ENCODE measurements around the gene MIF.
"Not testable (repeated sequence)": the region's sequence is repeated elsewhere in the genome, so short reads cannot be mapped to it uniquely, and the experiment has no call there.

MIF gene

DNA sequence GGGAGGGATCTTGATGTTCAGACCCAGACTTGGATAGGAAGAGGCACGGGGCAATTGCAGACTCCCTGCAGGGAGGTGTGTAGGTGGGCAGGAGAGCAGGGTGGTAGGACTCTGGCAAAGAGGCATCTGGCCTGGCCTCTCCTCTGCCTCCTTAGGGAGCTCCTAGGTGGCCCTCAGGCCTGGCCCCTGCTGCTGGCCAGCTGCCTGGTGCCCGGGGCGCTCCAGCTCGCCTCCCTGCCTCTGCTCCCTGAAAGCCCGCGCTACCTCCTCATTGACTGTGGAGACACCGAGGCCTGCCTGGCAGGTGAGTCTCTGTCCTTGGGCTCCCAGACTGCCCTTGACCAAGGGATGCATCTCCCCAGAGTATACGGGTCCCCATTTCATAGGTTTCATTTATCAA is 16.6 kb upstream of the MIF start:
- DNase-seq (ENCODE audit: low spot score), result no peak

- peak; percentile 41 for DNase-seq (ENCODE audit: low spot score)
Measured at GRCh38 chr22:23878219-23878618, 16.0 kb upstream of the MIF start.

DNA sequence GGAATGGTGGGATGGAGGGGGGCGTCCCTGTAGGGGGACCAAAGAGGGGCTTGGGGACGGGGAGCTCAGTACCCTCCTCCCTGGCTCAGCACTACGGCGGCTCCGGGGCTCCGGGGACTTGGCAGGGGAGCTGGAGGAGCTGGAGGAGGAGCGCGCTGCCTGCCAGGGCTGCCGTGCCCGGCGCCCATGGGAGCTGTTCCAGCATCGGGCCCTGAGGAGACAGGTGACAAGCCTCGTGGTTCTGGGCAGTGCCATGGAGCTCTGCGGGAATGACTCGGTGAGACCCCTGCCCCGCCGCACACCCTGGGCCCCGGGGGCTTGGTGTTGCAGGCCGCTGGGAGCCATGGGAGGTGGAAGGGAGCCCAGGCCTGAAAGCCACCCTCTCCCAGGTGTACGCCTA is 11.8 kb upstream of the MIF start:
- no peak for DNase-seq (ENCODE audit: low spot score)

- no peak for DNase-seq (ENCODE audit: low spot score)
Measured at GRCh38 chr22:23883658-23884057, 10.5 kb upstream of the MIF start.

DNA sequence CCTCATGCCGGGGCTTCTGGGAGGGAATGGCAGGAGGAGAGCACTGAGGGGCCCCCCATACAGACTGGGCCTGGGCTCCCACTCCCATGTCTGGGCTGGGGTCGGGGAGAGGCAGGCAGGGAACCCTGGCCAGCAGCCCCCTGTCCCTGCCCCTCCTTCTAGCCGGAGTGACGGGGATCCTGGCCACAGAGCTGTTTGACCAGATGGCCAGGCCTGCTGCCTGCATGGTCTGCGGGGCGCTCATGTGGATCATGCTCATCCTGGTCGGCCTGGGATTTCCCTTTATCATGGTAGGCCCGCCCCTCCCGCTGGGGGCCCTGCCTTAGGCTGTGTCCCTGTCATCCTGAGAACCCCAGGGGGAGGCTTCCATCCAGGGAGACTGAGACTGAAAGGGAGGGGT is 10.0 kb upstream of the MIF start:
- DNase-seq (ENCODE audit: low spot score), result no peak

DNA sequence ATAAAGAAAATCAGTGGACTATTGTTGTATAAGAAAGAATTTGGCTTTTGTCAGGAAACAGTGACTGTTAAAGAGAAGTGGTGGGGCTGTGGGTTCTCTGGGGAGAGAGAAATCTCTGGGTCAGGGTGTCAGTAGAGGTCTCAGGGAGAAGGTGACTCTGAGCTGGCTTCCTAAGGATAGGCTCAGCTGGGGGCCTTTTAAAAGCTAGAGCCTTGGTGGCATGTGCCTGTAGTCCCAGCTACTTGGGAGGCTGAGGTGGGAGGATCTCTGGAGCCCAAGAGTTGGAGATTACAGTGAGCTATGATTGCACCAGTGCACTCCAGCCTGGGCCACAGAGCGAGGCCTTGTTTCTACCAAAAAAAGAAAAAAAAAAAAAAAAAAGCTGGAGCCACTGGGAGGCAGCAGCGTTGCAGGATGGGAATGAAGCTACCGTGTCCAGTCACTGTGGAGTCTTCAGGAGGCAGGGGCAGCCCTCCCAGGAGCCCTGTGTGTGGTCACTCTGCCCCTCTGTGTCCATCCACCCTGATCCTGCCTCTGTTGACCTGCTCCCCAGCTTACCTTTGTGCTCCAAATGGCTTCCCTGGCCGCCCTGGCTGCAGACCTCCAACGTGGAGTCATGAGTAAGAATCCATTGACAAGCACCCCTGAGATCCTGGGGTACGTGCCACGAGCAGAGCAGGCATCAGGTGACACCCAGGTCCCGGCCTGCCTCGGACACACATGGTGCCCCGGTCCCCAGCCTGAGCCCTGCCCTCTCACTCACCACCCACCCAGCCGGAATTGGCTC is 5.4 kb upstream of the MIF start:
- DNase-seq (ENCODE audit: low spot score), result peak; percentile 53

DNA sequence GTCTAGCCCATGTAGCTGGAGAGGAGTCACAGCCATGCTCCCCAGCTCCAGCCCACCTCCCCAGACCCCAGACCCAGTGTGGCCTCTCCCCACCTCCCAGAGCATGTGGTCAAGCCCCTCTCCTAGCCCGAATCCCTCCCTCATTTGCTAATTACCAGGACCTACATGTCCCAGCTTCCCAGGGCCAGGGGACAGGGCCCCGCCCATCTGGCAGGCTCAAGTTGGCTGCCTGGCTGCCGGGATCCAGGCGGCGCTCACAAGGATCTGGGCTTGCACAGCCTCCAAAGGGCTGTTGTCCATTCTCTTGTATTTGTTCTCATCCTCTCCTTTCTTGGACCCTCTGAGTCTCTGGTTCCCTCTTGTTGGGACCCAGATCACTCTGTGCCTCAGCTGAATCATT is 4.6 kb upstream of the MIF start:
- DNase-seq (ENCODE audit: low spot score), result peak; percentile 45

DNA sequence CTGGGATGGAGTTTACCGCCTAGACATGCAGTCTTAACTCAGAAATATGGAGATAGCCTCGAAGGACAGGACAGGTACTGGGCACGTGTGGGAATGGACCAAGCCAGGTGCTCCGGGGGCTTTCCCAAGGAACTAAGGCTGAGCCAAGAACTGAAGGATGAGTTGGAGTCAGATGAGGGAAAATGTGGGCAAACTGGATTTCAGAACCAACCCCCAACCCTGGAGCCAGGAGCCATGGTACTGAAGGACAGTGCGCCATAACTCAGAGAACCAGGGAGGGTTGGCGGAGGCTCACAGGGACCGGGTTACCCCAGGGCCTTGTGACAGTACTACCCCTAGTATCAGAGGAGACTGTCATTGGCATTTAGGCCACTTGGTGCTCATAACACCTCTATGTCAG is 2.5 kb upstream of the MIF start:
- no peak for DNase-seq (ENCODE audit: low spot score)

DNA sequence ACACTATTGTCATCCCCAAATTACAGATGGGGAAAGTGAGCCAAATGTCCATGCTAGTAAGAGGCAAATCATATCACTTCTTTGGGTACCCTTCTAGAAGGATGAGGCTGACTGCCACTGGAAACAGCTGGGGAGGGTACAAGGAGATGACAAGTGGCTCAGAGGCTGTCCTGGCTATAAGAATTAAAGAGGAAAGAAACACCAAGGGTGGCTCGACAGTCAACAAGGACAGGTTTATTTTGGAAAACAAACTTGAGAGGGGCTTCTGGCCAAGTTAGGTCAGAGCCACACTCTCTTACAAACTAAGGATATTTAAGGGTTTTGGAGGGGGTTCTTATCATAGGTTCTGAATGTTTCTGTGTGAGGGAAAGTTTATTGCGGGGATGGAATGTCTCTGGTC is 2.1 kb upstream of the MIF start:
- no peak for DNase-seq (ENCODE audit: low spot score)

- no peak for DNase-seq (ENCODE audit: low spot score)
Measured at GRCh38 chr22:23892706-23893105, 1.5 kb upstream of the MIF start.

DNA sequence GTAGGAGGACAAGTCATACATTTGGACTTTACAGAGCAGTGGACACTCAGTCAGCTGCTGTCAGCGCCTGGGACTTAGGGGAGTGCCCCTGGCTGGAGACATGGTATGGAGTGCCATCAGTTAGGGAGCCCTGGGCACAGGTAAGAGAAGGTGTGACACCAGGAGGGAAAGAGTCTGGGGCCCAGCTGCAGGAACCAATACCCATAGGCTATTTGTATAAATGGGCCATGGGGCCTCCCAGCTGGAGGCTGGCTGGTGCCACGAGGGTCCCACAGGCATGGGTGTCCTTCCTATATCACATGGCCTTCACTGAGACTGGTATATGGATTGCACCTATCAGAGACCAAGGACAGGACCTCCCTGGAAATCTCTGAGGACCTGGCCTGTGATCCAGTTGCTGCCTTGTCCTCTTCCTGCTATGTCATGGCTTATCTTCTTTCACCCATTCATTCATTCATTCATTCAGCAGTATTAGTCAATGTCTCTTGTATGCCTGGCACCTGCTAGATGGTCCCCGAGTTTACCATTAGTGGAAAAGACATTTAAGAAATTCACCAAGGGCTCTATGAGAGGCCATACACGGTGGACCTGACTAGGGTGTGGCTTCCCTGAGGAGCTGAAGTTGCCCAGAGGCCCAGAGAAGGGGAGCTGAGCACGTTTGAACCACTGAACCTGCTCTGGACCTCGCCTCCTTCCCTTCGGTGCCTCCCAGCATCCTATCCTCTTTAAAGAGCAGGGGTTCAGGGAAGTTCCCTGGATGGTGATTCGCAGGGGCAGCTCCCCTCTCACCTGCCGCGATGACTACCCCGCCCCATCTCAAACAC is 850 bp upstream of the MIF start:
- DNase-seq (ENCODE audit: low spot score), result no peak

- DNase-seq (ENCODE audit: low spot score), result peak; percentile 69
Measured at GRCh38 chr22:23894710-23895598, 771 bp downstream of the MIF start.

- no peak for DNase-seq (ENCODE audit: low spot score)
Measured at GRCh38 chr22:23895599-23896144, 1.5 kb downstream of the MIF start.

- DNase-seq (ENCODE audit: low spot score), result no peak
Measured at GRCh38 chr22:23896166-23896522, 2.0 kb downstream of the MIF start.

DNA sequence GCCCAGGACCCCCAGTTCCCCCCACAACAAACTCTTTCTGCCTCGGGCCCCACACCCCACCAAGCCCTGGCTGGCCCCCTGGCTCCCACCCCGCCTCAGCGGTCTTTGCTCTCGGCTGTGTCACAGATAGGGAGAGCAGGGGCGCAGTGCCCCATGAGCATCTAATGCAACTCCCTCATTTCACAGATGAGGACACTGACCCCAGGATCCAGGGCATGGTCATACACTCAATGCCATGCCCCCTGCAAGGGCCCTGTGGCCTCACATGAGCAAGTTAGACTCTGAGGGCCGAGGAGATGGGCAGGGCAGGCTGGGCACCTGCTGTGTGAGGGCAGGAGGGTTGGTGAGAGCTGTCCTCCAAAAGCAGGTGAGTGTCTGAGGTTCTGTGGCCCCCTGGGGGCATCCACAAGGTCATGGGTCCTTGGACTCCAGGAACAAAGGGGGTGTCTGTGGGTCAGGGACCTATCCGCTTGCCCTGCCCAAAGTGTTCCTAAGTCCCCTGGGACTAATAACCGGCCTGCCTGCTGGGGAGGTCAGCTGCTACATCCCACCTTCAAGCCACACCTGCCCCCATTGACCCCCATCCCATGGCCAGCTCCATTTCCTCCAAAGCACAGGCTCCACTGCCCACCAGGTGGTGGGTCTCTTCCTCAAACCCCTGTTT is 2.5 kb downstream of the MIF start:
- no peak for DNase-seq (ENCODE audit: low spot score)

DNA sequence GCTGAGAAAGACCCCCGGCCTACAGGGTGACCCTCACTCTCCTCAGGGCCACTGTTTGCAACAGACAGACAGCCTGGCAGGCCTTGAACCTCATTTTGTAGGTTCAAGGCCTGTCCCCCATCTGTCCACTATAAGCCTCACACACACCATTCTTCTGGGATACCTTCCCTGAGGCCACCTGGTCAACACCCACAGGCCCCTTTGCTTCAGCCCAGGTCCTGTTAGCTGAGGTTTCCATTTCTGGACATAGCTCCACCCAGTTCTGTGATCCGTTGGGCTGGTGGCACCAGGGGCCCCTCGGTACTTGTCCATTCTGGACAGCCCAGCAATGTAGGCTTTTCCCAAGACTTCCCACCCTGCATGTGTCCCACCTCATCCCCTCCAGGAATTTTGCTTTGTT is 3.1 kb downstream of the MIF start:
- DNase-seq (ENCODE audit: low spot score), result no peak

DNA sequence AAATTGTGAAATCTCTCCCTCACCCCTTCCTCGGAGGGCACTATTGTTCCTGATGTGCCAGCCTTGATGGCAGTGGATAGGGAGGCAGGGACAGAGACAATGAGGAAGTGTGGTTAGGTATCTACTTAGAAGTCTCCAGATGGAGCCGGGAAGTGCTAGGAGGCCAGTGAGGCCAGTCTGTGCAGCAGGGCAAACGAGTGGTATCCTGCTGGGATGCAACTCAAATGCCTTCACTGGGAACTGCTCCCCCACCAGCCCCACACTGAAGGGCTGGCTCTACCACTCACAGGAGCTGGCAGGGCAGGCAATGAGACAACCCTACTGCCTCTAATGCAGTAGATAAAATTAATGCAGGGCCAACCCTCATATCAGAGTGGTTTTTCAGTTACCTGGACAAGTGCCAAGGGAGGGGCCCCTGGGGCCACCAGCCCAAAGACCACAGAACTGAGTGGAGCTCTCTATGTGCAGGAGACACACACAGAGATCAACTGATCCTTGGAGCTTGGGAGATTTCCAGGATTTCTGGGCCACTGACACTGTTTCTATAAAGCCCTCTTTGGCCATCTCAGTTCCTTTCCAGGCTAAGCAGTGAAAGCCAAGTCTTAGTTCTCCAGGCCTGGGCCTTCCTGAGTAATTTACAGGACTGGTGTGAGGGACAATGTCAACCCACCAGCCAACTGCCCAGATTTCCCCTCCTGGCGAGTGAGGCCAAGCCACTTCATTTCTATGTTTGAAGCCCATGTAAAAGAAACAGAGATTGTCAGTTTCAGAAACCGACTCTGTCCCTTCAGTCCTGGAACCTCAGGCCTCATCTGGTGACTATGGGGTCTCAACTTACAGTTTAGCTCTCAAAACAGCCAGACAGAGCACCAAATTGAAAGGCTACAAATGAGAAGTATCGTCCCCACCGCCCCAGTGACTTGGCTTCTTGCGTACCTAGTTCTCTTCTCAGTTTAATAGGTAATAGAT is 4.1 kb downstream of the MIF start:
- DNase-seq (ENCODE audit: low spot score), result peak; percentile 49

DNA sequence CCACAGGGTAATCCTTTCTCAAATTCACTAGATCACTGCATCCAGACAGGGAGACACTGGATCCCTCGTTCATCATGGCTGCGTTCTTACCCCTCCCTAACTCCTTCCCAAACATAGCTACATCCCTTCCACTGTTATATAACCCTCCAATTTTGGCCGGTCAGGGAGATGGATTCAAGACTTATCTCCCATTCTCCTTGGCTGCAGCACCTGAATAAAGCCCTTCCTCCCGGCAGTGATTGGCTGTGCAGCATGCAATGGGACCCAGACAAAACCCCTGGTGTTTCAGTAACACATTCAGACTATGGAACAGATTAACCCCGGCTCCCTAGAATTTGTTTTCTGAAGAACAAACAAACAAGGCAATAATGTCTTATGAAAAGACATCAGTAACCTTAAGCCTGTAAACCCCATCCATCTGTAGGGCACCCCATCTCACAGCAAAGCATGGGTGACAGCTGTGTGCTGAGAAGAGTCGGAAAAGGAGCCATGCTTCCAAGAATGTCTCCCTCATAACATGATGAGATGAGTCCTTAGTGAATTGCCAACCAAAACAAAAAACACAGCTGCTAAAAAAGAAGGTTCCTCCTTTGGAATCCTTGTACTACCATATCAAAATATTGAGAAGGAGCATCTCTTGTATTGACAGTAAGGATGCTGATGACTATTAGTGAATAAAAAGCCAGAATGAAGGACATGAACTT is 5.0 kb downstream of the MIF start:
- DNase-seq (ENCODE audit: low spot score), result no peak

DNA sequence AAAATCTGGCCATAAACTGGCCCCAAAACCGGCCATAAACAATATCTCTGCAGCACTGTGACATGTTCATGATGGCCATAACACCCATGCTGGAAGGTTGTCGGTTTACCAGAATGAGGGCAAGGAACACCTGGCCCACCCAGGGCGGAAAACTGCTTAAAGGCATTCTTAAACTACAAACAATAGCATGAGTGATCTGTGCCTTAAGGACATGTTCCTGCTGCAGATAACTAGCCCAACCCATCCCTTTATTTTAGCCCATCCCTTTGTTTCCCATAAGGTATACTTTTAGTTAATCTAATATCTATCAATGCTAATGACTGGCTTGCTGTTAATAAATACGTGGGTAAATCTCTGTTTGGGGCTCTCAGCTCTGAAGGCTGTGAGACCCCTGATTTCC is 6.0 kb downstream of the MIF start:
- not testable (repeated sequence) for DNase-seq (ENCODE audit: low spot score)

DNA sequence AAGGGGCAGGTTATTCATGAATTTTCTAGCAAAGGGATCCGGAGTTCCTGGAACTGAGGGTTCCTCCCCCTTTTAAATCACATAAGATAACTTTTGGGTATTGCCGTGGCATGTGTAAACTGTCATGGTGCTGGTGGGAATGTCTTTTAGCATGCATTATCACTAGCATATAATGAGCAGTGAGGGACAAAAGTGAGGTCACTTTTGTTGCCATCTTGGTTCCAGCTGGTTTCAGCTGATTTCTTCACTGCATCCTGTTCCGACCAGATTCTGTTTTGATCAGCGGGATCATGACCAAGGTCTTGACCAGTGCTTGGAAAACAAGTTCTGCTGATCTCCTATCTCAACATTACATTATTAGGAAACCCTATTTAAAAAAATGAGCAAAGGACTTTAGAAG is 7.4 kb downstream of the MIF start:
- no peak for DNase-seq (ENCODE audit: low spot score)
